Activated CD4-positive, alpha-beta T cell treated with anti-CD3 and anti-CD28 coated beads, Interleukin-2, amount 50 U/mL, for 4 hours (primary cell): Measurements from ENCODE around the gene UBAP1L.
A peak's percentile ranks its signal among the peaks of the same experiment; 100 is the strongest.
"Not testable (repeated sequence)": the region's sequence is repeated elsewhere in the genome, so short reads cannot be mapped to it uniquely, and the experiment has no call there.

ENCODE experiments used
- DNase-seq, 2 experiments: peaks; one replicate each; pipeline ENCODE4 v3.0.0-alpha.2; 2020

Gene UBAP1L

GRCh38 chr15:65115086-65115485 lies at the start of gene UBAP1L:
UBAP1L (minus strand) TSS chr15:65115200; CDS start chr15:65106215, 8,985 bp downstream.
- no peak for DNase-seq

GRCh38 chr15:65164139-65164538 lies 49.1 kb upstream of the UBAP1L start:
- DNase-seq: no peak

GRCh38 chr15:65163041-65163440 lies 48.0 kb upstream of the UBAP1L start:
- DNase-seq: no peak

GRCh38 chr15:65156692-65157091 lies 41.7 kb upstream of the UBAP1L start:
- no peak for DNase-seq

GRCh38 chr15:65154720-65155119 lies 39.7 kb upstream of the UBAP1L start:
- DNase-seq: no peak

GRCh38 chr15:65147902-65148301 lies 32.9 kb upstream of the UBAP1L start:
- DNase-seq: no peak

- no peak for DNase-seq
Measured at GRCh38 chr15:65146438-65146837, 31.4 kb upstream of the UBAP1L start.

- not testable (repeated sequence) for DNase-seq
Measured at GRCh38 chr15:65138631-65139030, 23.6 kb upstream of the UBAP1L start.

- DNase-seq: not testable (repeated sequence)
Measured at GRCh38 chr15:65137893-65138292, 22.9 kb upstream of the UBAP1L start.

GRCh38 chr15:65137089-65137488 lies 22.1 kb upstream of the UBAP1L start:
- not testable (repeated sequence) for DNase-seq

- DNase-seq: no peak
Measured at GRCh38 chr15:65134538-65134937, 19.5 kb upstream of the UBAP1L start.

GRCh38 chr15:65133548-65134200 lies 18.7 kb upstream of the UBAP1L start, which contains the start of gene PDCD7:
PDCD7 (minus strand) TSS chr15:65133808; CDS start chr15:65133781, 27 bp downstream.
- DNase-seq: peak; percentile 76 to 78

- no peak for DNase-seq
Measured at GRCh38 chr15:65132878-65133547, 18.0 kb upstream of the UBAP1L start.

GRCh38 chr15:65130941-65131340 lies 15.9 kb upstream of the UBAP1L start:
- no peak for DNase-seq

GRCh38 chr15:65115542-65115941 lies 542 bp upstream of the UBAP1L start:
- DNase-seq: no peak

- DNase-seq: no peak
Measured at GRCh38 chr15:65110676-65111292, 4.2 kb downstream of the UBAP1L start.

GRCh38 chr15:65106011-65106590 lies 8.9 kb downstream of the UBAP1L start:
- no peak for DNase-seq

- no peak for DNase-seq
Measured at GRCh38 chr15:65105038-65105437, 10.0 kb downstream of the UBAP1L start.

- DNase-seq: no peak
Measured at GRCh38 chr15:65102912-65103311, 12.1 kb downstream of the UBAP1L start.

GRCh38 chr15:65101891-65102708 lies 12.9 kb downstream of the UBAP1L start:
- DNase-seq: no peak

- peak; percentile 38 to 44 for DNase-seq
Measured at GRCh38 chr15:65101411-65101890, 13.5 kb downstream of the UBAP1L start.

- DNase-seq: no peak
Measured at GRCh38 chr15:65100442-65100841, 14.6 kb downstream of the UBAP1L start.

GRCh38 chr15:65099801-65100200 lies 15.2 kb downstream of the UBAP1L start:
- not testable (repeated sequence) for DNase-seq
